ENCODE results near the gene ENO1.
A peak's percentile ranks its signal among the peaks of the same experiment; 100 is the strongest.
"Not testable (repeated sequence)": the region's sequence is repeated elsewhere in the genome, so short reads cannot be mapped to it uniquely, and the experiment has no call there.

ENO1 gene

DNA sequence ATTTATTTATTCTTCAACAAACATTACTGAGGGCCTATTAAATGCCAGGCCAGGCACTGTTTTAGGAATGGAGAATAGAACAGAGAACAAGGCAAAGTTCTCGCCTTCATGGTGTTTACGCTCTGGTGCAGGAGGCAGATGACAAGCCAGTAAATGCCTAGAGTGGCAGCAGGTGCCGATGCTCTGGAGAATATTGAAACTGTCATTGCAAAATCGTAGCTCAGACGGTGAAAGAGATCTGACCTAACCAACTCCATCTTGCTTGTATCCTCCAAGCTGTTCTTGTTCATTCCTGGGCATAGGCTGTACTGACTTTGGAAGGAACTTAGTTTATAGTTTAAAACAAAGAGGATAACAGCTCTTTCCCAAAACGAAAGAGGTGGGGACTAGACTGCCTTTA lies 13.5 kb upstream of the ENO1 start:
- DNase-seq = peak; percentile 10

DNA sequence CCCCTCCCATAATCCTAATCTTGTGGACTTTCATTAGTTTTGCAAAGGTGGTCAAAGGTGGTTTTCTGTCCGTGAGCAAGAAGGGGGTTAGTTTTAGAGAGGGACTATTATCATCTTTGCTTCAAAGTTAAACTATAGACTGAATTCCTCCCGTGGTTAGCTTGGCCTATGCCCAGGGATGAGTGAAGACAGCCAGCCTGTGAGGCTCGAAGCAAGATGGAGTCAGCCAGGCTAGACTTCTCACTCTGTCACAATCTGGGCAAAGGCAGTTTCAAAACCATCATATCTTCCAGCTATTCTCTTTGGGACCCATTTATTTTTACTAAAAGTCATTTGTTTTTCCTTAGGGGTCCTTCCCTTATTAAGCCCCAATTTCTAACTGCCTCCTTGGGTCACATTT lies 12.9 kb upstream of the ENO1 start:
- no peak for DNase-seq

DNA sequence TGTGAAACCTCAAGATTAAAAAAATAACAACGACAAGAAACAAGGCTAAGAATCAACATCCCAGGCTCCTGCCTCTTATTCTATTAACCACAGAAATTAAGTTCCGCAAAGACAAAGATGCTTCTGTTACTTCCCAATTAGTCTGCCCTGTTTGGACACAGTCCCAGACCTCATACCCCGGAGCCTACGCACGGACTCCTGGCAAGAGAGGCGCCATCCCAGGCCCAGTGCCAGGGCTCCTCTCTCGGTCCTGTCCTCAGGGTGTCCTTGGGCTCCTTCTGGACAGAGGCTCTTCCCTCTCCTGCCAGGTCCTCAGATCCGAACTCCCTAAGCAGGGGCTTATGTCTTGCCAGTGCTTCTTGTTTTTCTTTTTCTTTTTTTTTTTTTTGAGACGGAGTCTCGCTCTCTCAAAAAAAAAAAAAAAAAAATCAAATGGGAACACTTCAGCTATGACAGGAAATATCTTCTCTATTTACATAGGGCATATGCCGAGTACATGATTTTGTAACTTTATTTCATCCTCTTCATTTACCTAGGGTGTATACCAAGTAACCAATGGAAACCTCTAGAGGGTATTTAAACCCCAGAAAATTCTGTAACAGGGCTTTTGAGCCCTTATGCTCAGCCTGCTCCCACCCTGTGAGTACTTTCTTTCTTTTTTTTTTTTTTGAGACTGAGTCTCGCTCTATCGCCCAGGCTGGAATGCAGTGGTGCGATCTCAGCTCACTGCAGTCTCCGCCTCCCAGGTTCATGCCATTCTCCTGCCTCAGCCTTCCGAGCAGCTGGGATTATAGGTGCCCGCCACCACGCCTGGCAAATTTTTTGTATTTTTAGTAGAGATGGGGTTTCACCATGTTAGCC lies 11.7 kb upstream of the ENO1 start:
- DNase-seq = peak; percentile 74

DNA sequence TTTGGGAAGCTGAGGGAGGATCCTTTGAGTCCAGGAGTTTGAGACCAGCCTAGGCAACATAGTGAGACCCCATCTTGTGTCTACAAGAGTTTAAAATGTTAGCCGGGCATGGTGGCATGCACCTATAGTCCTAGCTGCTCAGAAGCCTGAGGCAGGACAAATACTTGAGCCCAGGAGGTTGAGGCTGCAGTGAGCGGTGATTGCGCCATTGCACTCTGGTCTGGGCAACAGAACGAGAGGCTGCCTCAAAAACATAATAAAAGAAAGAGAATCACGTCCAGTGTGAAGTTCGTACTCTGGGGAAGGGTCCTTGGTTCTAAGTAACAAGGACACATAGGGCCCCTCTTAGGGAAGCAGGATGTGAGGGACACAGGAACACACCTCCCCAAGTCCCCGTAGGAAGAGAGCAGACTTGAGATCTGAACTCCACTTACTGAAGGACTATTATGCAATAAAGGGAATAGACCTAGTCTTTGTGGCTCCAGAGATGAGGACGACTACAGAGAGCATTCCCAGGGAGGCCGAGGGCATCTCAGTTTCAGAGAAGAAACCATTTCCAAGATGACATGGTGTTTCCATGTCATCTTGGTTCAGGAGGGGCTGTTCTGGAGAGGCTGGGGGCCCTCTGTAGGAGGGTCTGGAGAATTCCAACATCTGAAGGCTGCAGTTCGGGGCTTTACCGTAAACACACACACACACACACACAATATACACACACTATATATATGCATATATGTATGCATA lies 10.8 kb upstream of the ENO1 start:
- no peak for DNase-seq

DNA sequence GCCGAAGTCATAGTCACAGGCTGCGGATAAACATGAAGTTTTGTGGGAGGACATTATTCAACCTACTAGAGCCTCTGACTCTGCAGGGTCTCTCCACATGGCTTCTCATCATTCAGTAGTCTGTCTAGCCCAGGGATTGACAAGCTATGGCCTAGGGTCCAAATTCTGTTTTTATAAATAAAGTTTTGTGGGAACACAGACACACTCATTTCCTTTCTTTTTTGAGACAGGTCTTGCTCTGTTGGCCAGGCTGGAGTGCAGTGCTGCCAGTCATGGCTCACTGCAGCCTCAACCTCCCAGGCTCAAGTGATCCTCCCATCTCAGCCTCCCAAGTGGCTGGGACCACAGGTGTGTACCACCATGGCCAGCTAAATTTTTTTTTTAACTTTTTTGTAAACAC lies 8.1 kb upstream of the ENO1 start:
- DNase-seq = no peak

DNA sequence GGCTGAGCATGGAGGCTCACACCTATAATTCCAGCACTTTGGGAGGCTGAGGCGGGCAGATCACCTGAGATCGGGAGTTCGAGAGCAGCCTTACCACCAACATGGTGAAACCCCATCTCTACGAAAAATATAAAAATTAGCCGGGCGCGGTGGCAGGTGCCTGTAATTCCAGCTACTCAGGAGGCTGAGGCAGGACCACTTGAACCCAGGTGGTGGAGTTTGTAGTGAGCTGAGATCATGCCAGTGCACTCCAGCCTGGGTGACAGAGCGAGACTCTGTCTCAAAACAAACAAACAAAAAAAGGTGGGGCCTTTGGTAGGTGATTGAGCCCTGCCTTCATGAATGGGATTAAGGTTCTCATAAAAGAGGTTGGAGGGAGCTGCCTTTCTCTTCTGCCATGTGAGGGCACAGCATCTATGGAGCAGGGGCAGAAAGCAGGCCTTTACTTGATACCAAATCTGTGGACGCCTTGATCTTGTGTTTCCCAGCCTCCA lies 7.6 kb upstream of the ENO1 start:
- DNase-seq = not testable (repeated sequence)

DNA sequence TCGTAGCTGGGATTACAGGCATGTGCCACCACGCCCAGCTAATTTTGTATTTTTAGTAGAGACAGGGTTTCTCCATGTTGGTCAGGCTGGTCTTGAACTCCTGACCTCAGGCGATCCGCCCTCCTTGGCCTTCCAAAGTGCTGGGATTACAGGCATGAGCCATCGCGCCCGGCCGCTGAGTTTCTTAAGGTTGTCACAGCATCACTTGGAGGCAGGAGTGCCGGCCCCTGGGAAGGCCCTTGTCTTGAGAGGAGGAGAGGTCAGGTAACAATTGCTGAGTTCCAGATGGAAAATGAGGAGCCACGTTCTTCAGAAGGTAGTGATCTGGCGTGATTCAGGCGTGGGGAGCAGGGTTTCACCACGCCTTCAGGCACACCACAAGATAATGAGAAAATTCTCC lies 5.6 kb upstream of the ENO1 start:
- DNase-seq = not testable (repeated sequence)

DNA sequence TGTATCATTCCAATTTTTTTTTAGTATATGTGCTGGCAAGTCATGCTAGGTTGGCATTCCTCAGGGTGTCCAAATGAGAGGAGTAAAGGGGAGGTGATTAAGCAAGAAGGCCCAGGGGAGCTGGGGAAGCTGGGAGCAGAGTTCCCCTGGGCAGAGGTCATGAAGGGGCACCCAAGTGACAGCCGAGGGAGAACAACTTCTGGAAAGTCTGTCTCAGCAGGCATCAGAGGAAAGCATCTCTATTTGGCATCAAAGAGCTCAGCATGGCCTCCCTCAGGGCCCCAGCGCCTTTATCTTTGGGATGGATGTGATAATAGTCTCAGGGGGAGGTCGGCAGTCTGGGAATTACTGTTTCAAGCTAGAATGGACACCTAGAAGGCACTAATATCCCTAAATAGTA lies 5.0 kb upstream of the ENO1 start:
- DNase-seq = no peak

DNA sequence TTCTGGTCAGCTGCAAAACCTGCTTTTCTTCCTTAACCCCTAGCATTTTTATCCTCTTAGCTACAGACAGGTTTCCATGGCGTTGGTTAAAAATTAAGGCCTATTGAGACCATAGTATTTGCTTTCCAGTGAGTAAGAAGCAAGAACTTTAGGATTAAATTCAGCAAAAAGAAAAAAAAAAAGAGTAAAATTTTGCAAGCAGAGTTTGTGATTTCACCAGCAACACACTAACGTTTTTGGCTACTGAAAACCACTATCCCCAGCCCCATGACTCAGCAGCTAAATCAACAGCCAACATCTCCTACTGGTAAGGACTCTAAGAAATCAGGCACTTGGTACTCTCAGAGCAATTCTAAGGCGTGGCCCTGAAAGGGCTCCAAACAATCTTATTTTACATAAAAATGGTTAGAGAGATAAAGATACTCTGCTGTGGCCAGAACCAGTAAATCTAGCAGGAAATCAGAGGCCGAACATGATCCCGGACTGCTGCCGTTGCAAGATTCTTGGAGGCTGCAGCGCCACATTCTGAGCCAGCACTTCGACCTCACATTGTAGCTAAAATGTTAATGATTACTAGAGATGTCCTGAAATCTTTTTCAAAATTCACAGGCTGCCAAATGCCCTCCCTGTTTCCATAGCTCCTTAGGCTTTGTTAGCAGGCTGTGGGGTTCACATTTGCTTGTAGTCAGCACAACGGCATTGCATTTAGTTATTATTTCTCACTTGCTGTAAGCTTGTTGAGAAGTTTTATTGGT lies 1.6 kb upstream of the ENO1 start:
- DNase-seq = no peak

DNA sequence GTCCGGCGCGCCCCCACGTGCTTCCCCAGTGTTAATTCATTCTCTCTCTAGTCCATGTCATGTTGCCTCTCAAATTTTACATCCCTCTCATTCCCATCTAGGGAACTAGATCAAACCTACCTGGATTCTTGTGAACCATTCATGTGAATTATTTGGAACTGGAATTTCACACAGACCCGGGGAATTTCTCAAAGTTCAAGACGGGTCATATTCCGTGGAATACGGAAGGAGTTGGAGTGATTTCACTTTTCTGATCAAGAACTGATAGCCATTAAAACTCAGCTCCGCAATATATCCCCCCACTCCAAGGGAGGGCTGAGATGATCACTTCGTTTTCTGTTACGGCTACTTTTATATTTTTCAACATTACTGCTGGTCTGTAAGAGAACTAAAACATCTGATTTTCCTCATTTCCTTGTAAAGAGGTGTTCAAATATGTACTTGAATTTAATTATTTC lies 1.0 kb upstream of the ENO1 start:
- DNase-seq = no peak

DNA sequence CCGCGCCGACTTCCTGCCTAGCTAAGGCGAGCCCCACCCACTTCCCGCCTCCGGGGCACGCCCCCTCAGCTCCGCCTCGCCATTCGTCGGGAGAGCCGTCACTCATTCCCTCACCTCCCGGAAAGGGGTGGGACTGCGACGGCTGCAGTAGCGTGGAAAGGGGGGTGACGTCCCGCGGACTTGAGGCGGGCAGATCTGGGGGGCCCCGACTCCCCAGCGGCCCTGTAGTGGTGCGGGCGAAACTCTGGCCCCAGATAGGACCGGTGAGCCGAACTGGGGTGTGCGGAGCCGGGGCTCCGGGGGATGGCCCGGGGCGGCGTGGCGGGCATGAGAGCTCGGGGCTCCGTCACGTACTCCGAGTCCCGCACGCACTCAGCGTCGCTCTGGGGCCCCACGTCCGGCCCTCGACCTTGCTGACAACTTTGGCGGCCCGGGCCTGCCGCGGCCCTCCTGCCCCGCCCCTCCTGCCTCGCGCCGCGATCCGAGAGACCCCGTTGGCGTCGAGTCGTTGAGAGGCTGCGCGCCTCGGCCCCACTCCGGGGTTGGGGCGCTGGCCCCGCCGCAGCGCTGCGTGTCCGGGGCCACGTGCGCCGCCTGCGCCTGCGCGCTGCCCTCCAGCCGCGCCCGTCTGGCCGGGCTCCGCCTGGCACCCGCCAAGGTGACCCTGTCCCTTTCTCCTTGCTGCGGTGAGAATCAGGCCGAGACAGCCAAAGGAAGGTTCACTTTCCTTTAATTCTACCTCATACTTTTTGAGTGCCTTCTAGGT lies 395 bp upstream of the ENO1 start:
- peak; percentile 91 for DNase-seq

DNA sequence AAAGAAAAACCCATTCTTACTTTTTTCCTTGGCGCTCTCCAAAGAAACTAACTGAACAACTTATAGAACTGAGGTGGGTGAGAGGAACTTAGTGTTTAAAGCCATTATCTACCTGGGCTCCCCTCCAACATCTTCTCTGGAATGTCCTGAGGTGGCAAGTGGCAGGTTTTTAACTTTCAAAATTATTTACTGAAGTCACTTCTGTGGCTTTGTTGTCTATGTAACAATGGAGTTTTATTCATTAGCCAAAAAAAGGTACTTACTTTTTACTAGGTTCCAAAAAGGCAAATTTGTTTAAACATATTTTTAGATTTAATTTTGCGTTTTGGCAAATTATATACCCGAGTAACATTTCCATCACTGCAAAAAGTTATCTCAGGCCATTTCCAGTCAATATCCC lies 2.4 kb downstream of the ENO1 start:
- no peak for DNase-seq

DNA sequence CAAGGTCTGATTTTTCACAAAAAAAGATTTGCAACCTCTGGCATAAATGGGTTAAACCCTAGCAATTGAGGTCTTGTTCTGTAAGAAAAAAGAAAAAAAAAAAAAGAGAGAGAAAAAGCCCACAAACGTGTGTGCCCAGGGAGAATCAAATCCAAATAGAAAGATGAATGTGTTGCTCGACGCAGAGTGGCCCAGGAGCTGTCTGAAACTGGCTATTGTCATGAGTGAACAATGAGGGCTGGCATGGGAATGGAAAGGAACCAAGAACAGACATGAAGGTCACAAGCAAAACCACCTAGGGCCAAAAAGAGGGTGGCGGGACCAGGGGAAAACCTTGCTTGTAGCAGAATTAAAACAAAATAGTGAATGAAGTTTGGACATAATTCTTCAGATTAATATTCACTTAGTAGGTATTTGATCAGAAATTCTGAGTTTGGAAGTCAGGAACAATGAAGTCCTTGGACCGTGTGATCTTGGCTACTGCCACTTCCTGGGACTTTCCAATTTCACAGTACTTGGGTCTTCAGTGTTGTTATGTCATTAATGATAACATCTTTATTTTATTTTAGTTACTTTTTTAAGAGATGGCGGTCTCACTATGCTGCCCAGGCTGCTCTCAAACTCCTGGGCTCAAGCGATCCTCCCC lies 3.1 kb downstream of the ENO1 start:
- no peak for DNase-seq

DNA sequence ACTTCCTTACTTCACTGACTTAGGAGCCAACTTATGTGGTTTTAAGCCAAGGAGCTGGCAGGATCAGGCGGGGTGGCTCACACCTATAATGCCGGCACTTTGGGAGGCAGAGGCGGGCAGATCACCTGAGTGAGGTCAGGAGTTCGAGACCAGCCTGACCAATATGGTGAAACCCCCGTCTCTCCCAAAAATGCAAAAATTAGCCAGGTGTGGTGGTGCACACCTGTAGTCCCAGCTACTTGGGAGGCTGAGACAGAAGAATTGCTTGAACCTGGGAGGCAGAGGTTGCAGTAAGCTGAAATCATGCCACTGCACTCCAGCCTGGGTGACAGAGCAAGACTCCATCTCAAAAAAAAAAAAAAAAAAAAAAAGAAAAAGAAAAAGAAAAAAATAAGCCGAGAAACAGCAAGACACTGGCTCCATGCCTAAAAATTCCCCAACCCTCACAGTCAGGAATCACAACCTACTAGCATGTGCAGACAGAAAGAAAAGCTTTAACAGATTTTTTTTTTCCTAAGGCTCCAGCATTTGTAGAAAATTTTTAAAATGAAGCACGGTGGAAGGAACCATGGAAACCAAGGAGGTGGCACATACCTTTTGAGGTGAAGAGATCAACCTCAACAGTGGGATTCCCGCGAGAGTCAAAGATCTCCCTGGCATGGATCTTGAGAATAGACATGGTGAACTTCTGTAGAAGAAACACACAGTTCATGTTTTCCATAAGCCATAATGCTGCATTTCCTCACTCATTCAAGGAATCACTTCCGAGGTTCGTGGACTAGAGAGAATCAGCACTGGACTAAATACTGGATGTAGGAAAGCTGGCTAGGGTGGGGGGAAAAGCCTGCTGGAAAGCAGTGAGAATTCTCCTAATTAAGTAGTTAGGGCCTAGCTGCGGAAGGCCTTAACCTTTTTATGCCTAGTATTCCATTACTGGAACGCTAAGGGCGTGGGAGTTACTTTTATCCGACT lies 4.0 kb downstream of the ENO1 start:
- no peak for DNase-seq

DNA sequence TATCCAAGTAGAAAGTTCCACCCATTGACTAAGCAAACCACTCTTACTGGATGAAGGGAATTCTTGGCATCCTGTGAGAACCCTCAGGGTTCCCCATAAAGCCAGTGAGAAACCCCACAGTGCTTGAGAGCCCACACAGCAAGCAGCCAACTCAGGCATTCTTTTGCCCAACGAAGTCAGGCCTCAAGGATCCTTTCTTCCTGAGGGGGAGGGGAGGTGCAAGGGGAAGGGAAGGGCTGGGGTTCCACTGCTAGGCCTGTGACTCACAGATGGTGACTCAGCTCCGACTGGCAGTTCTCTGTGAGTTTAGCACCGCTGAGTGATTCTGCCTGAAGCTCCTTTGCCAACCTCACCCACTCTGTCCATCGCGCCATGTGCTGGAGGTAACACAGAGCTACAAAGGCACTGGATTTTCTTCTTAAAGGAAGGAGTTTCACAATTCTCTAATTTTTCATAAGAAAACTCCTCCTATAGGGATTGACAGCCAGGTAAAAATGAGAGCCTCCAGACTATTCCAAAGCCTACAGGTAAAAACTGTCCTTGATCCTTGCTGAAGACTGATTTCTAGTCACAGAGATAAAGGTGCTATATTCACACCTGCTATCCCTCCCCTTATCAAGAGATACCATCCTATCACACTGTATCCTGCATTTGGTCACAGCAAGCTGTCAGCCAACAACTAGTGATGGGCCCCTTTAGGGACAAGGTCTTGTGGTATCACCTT lies 4.8 kb downstream of the ENO1 start:
- DNase-seq = no peak

DNA sequence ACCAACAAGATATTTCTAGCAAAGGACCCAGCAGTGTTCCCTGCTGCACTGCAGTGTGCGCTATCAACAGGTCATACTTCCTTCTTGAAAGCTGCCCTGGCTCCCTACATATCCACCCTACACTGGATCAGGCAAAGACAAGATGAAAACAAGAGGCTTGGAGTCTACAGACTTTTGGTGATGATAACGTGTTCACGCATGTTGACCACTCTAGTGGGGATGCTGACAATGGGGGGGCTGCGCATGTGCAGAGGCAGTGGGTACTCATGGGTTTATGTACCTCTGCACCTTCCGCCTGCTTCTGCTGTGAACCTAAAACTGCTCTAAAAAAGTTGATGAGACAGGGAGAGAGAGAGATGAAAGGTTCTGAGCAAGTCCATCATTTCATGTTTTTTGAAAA lies 5.5 kb downstream of the ENO1 start:
- DNase-seq = no peak

DNA sequence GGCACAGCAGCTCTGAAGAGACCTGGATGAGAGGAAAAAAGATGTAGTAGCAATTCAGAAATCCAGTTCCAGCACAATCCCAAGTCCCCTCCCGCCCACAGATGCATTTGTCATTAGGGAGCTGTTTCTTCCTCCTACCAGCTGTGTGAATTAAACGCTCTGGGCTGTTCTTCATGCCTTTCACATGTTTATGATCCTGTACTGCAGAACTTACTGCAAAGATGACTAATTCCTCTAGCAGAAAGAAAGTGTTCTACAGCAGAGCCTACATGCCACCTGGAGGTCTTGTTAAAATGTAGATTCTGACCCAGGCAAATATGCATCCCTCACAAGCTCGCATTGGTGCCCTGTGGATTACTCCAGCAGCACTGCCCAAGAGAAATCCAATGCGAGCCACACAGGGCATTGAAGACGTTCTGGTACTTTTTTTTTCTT lies 6.5 kb downstream of the ENO1 start:
- DNase-seq = no peak

DNA sequence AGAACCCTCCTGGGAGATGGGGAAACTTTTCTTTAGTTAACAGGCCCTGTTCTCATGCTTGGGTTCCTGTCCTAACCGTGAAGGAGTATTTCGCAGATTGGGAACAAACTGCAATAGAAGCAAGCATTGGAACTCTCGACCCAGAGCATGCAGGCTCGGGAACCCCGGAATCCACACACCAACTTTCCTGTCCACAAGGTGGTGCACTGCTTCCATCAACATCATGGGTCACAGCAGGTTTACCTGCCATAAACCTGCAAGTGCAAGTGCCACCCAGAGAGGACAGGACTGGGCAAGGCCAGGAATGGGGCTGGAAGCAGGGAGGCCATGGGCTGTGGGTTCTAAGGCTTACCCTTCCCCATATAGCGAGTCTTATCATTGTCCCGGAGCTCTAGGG lies 6.9 kb downstream of the ENO1 start:
- no peak for DNase-seq

DNA sequence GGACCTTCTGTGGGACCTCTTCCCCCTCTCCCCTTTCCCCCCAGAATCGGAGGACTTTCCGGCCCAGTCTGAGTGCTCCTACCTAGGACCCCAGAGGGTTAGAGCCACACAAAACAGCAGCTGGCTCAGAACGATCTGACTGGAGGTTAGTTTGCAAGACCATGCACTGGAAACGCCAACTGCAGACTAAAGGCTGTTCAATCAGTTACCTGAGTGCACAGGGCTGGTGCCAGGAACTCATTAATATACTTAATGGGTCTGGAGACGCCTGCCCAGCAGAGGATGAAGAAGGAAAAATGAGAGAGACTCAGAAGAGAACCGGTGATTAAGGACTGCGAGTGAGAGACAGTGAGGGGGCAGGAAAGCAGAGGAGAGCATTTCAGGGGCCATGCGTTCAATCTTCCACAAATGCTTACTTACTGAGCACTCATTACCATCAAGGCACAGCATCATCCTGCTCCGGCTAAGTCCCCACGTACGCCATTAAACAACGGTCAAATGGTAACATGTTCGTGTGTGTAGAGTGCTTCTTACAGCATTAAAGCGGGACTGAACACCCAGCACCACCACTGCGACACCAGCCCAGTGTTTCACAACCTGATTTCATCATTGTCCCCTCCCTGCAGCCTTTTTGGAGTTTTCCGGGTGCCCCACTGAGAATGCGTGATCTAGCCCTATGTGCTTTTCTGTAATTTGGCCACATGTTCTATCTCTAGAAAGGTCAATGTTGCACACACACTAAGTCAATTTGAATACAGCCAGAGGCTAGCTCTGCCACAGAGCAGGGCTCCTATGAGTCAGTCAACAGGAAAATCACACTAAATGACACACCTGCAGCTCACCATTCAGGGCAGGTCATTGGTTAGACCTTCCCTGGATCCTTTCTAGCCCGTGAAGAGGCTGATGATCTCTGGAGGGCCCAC lies 7.6 kb downstream of the ENO1 start:
- no peak for DNase-seq
